SK-N-SH treated with all-trans-retinoic acid at 6 μM for 48 hours (cell line): ENCODE measurements around the gene HOXB4.

Experiments used
- ATAC-seq: fragments of 200-7000 bp; cut with Tn5 transposase; 3 replicates; pipeline ENCODE4 v1.9.1; 2020; ENCODE audit warnings: mild to moderate bottlenecking, moderate library complexity
- ARNTL ChIP-seq: fragments of 450-650 bp; formaldehyde crosslinking; IDR thresholded peaks from 2 replicates; pipeline ENCODE4 v1.5.0; 2020; ENCODE audit warnings: low read depth, mild to moderate bottlenecking, moderate library complexity, borderline replicate concordance
- BACH2 ChIP-seq: fragments of 250-450 bp; sonication (Bioruptor Pico); IDR thresholded peaks from 2 replicates; pipeline ENCODE4 v1.9.0; 2021; ENCODE audit warnings: mild to moderate bottlenecking, borderline replicate concordance
- CREB5 ChIP-seq: fragments of 250-450 bp; sonication (Bioruptor Pico); IDR thresholded peaks from 2 replicates; pipeline ENCODE4 v1.5.1; 2020; ENCODE audit warnings: low read depth, mild to moderate bottlenecking, moderate library complexity
- CSDC2 ChIP-seq: fragments of 250-450 bp; sonication (Bioruptor Pico); IDR thresholded peaks from 2 replicates; pipeline ENCODE4 v1.5.0; 2020; ENCODE audit warnings: mild to moderate bottlenecking, moderate library complexity
- ESRRG ChIP-seq: fragments of 250-450 bp; sonication (Bioruptor Pico); IDR thresholded peaks from 2 replicates; pipeline ENCODE4 v1.6.1; 2021; ENCODE audit warnings: mild to moderate bottlenecking
- GLIS3 ChIP-seq: fragments of 250-450 bp; sonication (Bioruptor Pico); IDR thresholded peaks from 2 replicates; pipeline ENCODE4 v1.5.0; 2020; ENCODE audit warnings: mild to moderate bottlenecking, moderate library complexity
- ISL1 ChIP-seq: fragments of 250-450 bp; sonication (Bioruptor Pico); IDR thresholded peaks from 2 replicates; pipeline ENCODE4 v2.1.2; 2022; ENCODE audit warnings: mild to moderate bottlenecking, moderate library complexity
- OSR1 ChIP-seq: fragments of 250-450 bp; sonication (Bioruptor Pico); IDR thresholded peaks from 2 replicates; pipeline ENCODE4 v1.8.0; 2022; ENCODE audit warnings: moderate library complexity, mild to moderate bottlenecking, inconsistent platforms
- PATZ1 ChIP-seq: fragments of 250-450 bp; sonication (Bioruptor Pico); IDR thresholded peaks from 2 replicates; pipeline ENCODE4 v1.8.0; 2020; ENCODE audit warnings: mild to moderate bottlenecking, moderate library complexity, borderline replicate concordance
- PPARA ChIP-seq: fragments of 250-450 bp; sonication (Bioruptor Pico); IDR thresholded peaks from 2 replicates; pipeline ENCODE4 v1.5.0; 2020; ENCODE audit warnings: mild to moderate bottlenecking, borderline replicate concordance
- RARB ChIP-seq: fragments of 250-450 bp; sonication (Bioruptor Pico); IDR thresholded peaks from 2 replicates; pipeline ENCODE4 v1.8.0; 2021; ENCODE audit warnings: mild to moderate bottlenecking, moderate library complexity
- SNAI2 ChIP-seq: fragments of 250-450 bp; sonication (Bioruptor Pico); IDR thresholded peaks from 2 replicates; pipeline ENCODE4 v1.5.0; 2020; ENCODE audit warnings: mild to moderate bottlenecking, moderate library complexity
- TCF4 ChIP-seq: fragments of 250-450 bp; sonication (Bioruptor Pico); IDR thresholded peaks from 2 replicates; pipeline ENCODE4 v1.8.0; 2021; ENCODE audit warnings: mild to moderate bottlenecking, moderate library complexity, borderline replicate concordance
- TOX ChIP-seq: fragments of 250-450 bp; sonication (Bioruptor Pico); IDR thresholded peaks from 2 replicates; pipeline ENCODE4 v1.8.0; 2021; ENCODE audit warnings: mild to moderate bottlenecking, moderate library complexity, borderline replicate concordance
- TSHZ2 ChIP-seq: fragments of 250-450 bp; sonication (Bioruptor Pico); IDR thresholded peaks from 2 replicates; pipeline ENCODE4 v1.5.0; 2020; ENCODE audit warnings: mild to moderate bottlenecking, moderate library complexity
- ZC3H10 ChIP-seq: fragments of 250-450 bp; sonication (Bioruptor Pico); IDR thresholded peaks from 2 replicates; pipeline ENCODE4 v1.5.1; 2021; ENCODE audit warnings: mild to moderate bottlenecking, moderate library complexity
- ZFP3 ChIP-seq: fragments of 250-450 bp; sonication (Bioruptor Pico); IDR thresholded peaks from 2 replicates; pipeline ENCODE4 v1.5.0; 2020; ENCODE audit warnings: mild to moderate bottlenecking, moderate library complexity
- ZFP30 ChIP-seq: fragments of 450-650 bp; formaldehyde crosslinking; IDR thresholded peaks from 2 replicates; pipeline ENCODE4 v1.5.0; 2022; ENCODE audit warnings: mild to moderate bottlenecking, moderate library complexity
- ZNF565 ChIP-seq: fragments of 450-650 bp; formaldehyde crosslinking; conservative IDR thresholded peaks from 2 replicates; pipeline ENCODE4 v1.5.0; 2020; ENCODE audit warnings: low read depth, mild to moderate bottlenecking, moderate library complexity
- ZNF70 ChIP-seq: fragments of 450-650 bp; formaldehyde crosslinking; IDR thresholded peaks from 2 replicates; pipeline ENCODE4 v1.5.0; 2020; ENCODE audit warnings: mild to moderate bottlenecking, moderate library complexity
- ZNF8 ChIP-seq: fragments of 450-650 bp; formaldehyde crosslinking; IDR thresholded peaks from 2 replicates; pipeline ENCODE4 v1.5.0; 2020; ENCODE audit warnings: mild to moderate bottlenecking, moderate library complexity

HOXB4 gene

GRCh38 chr17:48592057-48592514 is 13.9 kb upstream of the HOXB4 start:
- ATAC-seq, result no peak
- TF ChIP-seq ESRRG (CRISPR knock-in tag) (no peak), ARNTL (CRISPR knock-in tag) (no peak), SNAI2 (no peak), ZC3H10 (CRISPR knock-in tag) (no peak), PATZ1 (no peak), ZFP30 (CRISPR knock-in tag) (no peak), ZNF70 (no peak), PPARA (CRISPR knock-in tag) (no peak), CSDC2 (no peak), GLIS3 (CRISPR knock-in tag) (no peak), ZNF8 (CRISPR knock-in tag) (no peak)
- TF ChIP-seq, all 23 proteins: peak for 0

DNA sequence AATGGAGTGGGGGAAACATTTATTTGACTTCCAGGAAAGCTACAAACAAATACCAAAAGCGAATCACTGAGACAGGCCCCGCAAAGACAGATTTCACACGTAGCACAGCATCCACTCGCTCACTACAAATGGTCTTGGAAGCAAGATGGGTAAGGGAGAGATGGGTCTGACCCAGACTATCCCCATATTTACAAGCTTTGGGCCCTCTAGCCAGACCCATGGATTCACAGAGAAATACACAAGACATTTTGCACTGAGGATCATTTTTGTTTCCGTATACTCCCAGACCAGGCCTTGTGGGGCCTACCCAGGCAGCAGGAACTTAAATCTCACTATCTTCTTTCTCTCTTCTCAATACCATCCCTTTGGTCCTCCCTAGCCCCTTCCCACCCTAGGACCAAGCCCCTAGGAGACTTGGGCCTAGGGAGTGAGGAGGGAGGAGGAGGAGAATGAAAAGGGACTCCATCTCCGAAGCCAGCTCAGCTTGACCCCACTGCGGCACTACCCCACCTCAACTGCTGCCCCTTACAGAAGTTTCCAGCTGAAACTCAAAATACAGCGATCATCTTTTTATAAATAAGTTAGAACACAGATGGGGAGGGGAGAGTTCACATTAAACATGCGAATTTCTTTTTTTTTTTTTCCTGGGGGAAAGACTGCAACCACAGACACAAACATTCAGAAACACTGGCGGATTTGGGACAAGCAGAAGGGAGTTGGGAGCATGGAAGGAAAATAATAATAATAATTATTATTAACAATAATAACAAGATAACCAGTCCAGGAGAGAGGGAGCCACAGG is 13.3 kb upstream of the HOXB4 start:
- TF ChIP-seq ZFP3 (CRISPR knock-in tag) (no peak), CSDC2 (peak; percentile 100; the same call in 1 of the 2 replicates), TSHZ2 (CRISPR knock-in tag) (peak; percentile 100), RARB (no peak), TCF4 (CRISPR knock-in tag) (no peak)
- ATAC-seq, result no peak

- TF ChIP-seq CREB5 (CRISPR knock-in tag), result no peak
- TF ChIP-seq ZNF8 (CRISPR knock-in tag), result no peak
- TF ChIP-seq ESRRG (CRISPR knock-in tag), result no peak
- TF ChIP-seq ARNTL (CRISPR knock-in tag), result no peak
- TF ChIP-seq OSR1 (CRISPR knock-in tag), result no peak
- TF ChIP-seq ISL1 (CRISPR knock-in tag), result no peak
- no peak for TF ChIP-seq TSHZ2 (CRISPR knock-in tag)
- TF ChIP-seq ZC3H10 (CRISPR knock-in tag), result no peak
- no peak for TF ChIP-seq TCF4 (CRISPR knock-in tag)
- no peak for TF ChIP-seq ZFP30 (CRISPR knock-in tag)
- TF ChIP-seq ZNF565 (CRISPR knock-in tag), result no peak
- TF ChIP-seq PATZ1, result no peak
- no peak for TF ChIP-seq TOX (CRISPR knock-in tag)
- TF ChIP-seq GLIS3 (CRISPR knock-in tag), result no peak
- no peak for TF ChIP-seq BACH2 (CRISPR knock-in tag)
- no peak for TF ChIP-seq SNAI2
- no peak for ATAC-seq
Observed at GRCh38 chr17:48590607-48591161, 12.5 kb upstream of the HOXB4 start.
